Measurements from ENCODE around the gene ERBB2. TPM values are rescaled to one million over a fixed set of nuclear protein-coding genes. Genes with fewer than 3 reads are reported as not detected.
A peak's percentile ranks its signal among the peaks of the same experiment; 100 is the strongest.
"Not testable (repeated sequence)": the region's sequence is repeated elsewhere in the genome, so short reads cannot be mapped to it uniquely, and the experiment has no call there.

The ERBB2 gene
- total RNA-seq, 1 donor from 2014 or later: 52.1 TPM

DNA sequence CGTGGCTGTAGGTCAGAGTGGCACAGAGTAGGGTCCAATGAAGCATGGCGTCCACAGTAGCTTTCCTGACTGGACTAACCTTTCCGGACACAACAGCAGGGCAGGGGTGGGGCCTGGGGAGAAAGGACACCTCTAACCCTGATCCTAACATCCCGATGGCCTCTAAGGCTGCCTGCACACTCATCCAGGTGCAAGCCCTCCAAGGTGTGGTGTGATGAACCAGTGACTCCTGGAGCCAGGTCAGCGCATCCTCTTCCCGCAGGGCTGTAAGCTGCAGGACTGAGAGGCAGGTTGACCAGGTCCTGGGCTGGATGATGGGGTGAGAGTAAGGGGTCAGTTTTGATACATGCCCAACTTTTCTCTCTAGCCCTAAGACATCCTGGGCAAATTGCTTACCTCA is 3.1 kb upstream of the ERBB2 start:
- DNase-seq (ENCODE audit: extremely low spot score in 2 of 2): no peak
- intact Hi-C loops (cut with DNase I): no loop called here
- Histone ChIP-seq H3K27me3 (no peaks in the 10 kb centered on the region), H3K9me3 (no peaks in the 10 kb centered on the region), H3K4me1 (peaks cover 15% of the 10 kb centered on the region), H3K4me3 (no peak overlapping the region), H3K27ac (no peak overlapping the region), H3K36me3 (no peaks in the 10 kb centered on the region)
- TF ChIP-seq, protein P1, sequence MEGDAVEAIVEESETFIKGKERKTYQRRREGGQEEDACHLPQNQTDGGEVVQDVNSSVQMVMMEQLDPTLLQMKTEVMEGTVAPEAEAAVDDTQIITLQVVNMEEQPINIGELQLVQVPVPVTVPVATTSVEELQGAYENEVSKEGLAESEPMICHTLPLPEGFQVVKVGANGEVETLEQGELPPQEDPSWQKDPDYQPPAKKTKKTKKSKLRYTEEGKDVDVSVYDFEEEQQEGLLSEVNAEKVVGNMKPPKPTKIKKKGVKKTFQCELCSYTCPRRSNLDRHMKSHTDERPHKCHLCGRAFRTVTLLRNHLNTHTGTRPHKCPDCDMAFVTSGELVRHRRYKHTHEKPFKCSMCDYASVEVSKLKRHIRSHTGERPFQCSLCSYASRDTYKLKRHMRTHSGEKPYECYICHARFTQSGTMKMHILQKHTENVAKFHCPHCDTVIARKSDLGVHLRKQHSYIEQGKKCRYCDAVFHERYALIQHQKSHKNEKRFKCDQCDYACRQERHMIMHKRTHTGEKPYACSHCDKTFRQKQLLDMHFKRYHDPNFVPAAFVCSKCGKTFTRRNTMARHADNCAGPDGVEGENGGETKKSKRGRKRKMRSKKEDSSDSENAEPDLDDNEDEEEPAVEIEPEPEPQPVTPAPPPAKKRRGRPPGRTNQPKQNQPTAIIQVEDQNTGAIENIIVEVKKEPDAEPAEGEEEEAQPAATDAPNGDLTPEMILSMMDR (IDR thresholded peaks at IDR 0.05): no peak
- TF ChIP-seq POLR2A (IDR thresholded peaks at IDR 0.05) (no peak), POLR2AphosphoS5 (IDR thresholded peaks at IDR 0.05; ENCODE audit: insufficient read depth in 1 of 2, low read depth in 1 of 2) (no peak)

DNA sequence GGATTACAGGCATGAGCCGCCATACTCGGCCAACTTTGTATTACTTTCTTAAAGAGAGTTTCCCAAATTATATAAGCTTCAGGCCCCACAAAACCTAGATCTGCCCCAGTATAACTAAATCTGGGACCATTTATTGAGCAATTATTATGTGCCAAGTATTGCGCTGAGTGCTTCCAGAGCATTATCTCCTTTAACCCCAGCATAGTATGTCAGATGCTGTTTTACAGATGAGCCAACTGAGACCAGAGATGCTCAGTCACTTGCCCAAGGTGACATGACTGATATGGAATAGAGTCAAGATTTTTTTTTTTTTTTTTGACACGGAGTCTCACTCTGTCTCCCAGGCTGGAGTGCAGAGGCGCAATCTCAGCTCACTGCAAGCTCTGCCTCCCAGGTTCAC is 1.9 kb upstream of the ERBB2 start:
- intact Hi-C loops (cut with DNase I): no loop called here
- no peaks in the 10 kb centered on the region for H3K27me3 ChIP-seq
- H3K36me3 ChIP-seq: no peaks in the 10 kb centered on the region
- no peak overlapping the region for H3K4me3 ChIP-seq
- no peak overlapping the region for H3K27ac ChIP-seq
- H3K4me1 ChIP-seq: peaks cover 28% of the 10 kb centered on the region
- H3K9me3 ChIP-seq: no peaks in the 10 kb centered on the region
- DNase-seq (ENCODE audit: extremely low spot score in 2 of 2): no peak
- TF ChIP-seq POLR2A (IDR thresholded peaks at IDR 0.05) (no peak), POLR2AphosphoS5 (IDR thresholded peaks at IDR 0.05; ENCODE audit: insufficient read depth in 1 of 2, low read depth in 1 of 2) (no peak)
- TF ChIP-seq, protein P1 (IDR thresholded peaks at IDR 0.05): no peak

DNA sequence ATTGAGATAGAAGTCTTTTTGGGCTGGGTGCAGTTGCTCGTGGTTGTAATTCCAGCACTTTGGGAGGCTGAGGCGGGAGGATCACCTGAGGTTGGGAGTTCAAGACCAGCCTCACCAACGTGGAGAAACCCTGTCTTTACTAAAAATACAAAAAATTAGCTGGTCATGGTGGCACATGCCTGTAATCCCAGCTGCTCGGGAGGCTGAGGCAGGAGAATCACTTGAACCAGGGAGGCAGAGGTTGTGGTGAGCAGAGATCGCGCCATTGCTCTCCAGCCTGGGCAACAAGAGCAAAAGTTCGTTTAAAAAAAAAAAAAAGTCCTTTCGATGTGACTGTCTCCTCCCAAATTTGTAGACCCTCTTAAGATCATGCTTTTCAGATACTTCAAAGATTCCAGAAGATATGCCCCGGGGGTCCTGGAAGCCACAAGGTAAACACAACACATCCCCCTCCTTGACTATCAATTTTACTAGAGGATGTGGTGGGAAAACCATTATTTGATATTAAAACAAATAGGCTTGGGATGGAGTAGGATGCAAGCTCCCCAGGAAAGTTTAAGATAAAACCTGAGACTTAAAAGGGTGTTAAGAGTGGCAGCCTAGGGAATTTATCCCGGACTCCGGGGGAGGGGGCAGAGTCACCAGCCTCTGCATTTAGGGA is 577 bp upstream of the ERBB2 start:
- H3K27me3 ChIP-seq; H3K36me3 ChIP-seq; intact Hi-C loops (cut with DNase I); H3K9me3 ChIP-seq; DNase-seq (ENCODE audit: extremely low spot score in 2 of 2): not testable (repeated sequence)
- H3K27ac ChIP-seq: peak overlapping the region; percentile 77
- H3K4me3 ChIP-seq: peak overlapping the region; percentile 69 to 72
- H3K4me1 ChIP-seq: peaks cover 37% of the 10 kb centered on the region

DNA sequence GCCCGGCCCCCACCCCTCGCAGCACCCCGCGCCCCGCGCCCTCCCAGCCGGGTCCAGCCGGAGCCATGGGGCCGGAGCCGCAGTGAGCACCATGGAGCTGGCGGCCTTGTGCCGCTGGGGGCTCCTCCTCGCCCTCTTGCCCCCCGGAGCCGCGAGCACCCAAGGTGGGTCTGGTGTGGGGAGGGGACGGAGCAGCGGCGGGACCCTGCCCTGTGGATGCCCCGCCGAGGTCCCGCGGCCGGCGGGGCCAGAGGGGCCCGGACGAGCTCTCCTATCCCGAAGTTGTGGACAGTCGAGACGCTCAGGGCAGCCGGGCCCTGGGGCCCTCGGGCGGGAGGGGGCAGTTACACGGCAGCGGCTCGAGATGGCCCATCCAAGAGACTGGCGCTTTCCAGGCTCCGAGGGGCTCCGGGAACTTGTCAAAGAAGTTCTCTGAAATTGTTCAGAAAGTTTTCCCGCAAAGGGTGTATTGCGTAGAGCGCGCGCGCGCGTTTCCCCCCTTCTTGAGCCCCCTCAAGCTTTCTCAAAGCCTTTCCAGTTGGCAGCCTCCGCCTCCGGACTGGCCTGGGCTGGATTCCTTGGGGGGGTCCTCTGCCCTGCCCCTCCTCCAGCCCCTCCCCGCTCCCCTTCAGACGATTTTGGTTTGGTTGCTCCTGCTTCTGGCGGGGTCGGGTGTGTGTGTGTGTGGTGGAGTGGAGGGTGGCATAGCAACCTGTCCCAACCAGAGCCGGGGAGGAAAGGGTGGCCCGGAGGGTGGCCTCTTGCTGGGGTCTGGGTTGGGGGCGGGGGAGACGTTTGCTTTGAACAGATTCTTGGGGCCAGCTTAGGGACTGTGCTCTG is 504 bp downstream of the ERBB2 start:
- Histone ChIP-seq H3K27ac (peak overlapping the region; percentile 77), H3K9me3 (no peaks in the 10 kb centered on the region), H3K36me3 (no peaks in the 10 kb centered on the region), H3K27me3 (no peaks in the 10 kb centered on the region), H3K4me3 (peak overlapping the region; percentile 69 to 72), H3K4me1 (peaks cover 48% of the 10 kb centered on the region)
- intact Hi-C loops (cut with DNase I): no loop called here
- no peak for TF ChIP-seq POLR2AphosphoS5 (IDR thresholded peaks at IDR 0.05; ENCODE audit: insufficient read depth in 1 of 2, low read depth in 1 of 2)
- no peak for TF ChIP-seq POLR2A (IDR thresholded peaks at IDR 0.05)
- TF ChIP-seq, protein P1 (IDR thresholded peaks at IDR 0.05): no peak
- no peak for DNase-seq (ENCODE audit: extremely low spot score in 2 of 2)

GRCh38 chr17:39701012-39701783 is 1.3 kb downstream of the ERBB2 start:
- TF ChIP-seq POLR2AphosphoS5 (IDR thresholded peaks at IDR 0.05; ENCODE audit: insufficient read depth in 1 of 2, low read depth in 1 of 2) (no peak), POLR2A (IDR thresholded peaks at IDR 0.05) (no peak)
- TF ChIP-seq, protein P1 (IDR thresholded peaks at IDR 0.05): no peak
- peak overlapping the region; percentile 77 for H3K27ac ChIP-seq
- intact Hi-C loops (cut with DNase I): no loop called here
- H3K36me3 ChIP-seq: no peaks in the 10 kb centered on the region
- no peaks in the 10 kb centered on the region for H3K9me3 ChIP-seq
- H3K4me3 ChIP-seq: peak overlapping the region; percentile 69 to 72
- no peaks in the 10 kb centered on the region for H3K27me3 ChIP-seq
- peaks cover 56% of the 10 kb centered on the region for H3K4me1 ChIP-seq
- no peak for DNase-seq (ENCODE audit: extremely low spot score in 2 of 2)

All from vagina (tissue), 2 donors.